ENCODE results near the gene MESP2. TPM values are rescaled to one million over a fixed set of nuclear protein-coding genes. Genes with fewer than 3 reads are reported as not detected.
"Not testable (repeated sequence)": the region's sequence is repeated elsewhere in the genome, so short reads cannot be mapped to it uniquely, and the experiment has no call there.

Gene MESP2
- total RNA-seq, 1 donor from 2014 or later, result 0.19 TPM

DNA sequence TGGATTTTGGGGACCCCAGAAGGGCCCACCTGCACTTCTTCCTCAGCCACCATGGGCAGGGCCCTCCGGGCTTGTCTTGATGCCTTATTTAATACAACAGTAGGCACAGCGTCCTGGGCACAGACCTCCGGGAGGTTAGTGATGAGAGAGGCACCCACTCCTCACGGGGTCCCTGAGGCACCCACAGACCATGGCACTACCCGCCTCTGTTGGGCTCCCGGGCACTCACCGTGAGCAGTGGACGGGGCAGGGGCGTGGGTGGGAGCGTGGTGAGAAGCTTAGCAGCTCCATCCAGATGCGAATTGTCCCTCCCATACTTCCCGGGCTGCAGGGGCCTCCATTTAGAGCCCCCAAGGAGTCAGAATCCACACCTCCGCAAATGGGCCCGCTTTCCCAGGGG, 317 bp upstream of the MESP2 start:
- intact Hi-C loops (cut with DNase I), result no loop called here
- DNase-seq (ENCODE audit: low spot score), result peak; percentile 53

DNA sequence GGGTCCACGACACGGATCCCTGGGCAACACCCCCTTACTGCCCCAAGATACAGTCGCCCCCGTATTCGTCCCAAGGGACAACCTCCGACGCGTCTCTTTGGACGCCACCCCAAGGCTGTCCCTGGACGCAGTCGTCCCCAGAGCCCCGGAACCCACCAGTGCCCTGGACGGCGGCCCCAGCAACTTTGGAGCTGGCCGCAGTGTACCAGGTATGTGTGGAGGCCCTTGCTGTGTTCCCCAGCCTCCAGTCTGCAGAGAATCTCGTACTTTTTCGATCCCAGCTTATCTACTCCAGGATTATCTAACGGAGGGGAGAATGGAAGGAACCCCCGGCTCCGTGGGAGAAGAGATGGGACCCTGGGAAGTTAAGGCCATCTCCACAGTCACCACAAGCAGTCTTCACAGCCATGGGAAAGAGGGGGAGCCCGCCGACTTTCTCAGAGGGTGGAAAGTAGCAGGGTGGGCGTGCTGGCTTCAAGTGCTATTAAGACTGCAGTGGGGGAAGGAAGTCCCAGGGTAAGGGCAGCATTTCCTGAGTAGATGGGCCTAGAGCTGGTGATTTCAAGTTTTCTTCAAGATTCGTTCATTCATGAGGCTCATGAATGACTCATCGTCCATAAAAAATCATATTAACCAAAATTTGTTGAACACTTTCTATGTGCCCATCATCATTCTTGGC, 1.1 kb downstream of the MESP2 start:
- intact Hi-C loops (cut with DNase I), result no loop called here
- peak; percentile 57 for DNase-seq (ENCODE audit: low spot score)

- DNase-seq (ENCODE audit: low spot score), result peak; percentile 71
- intact Hi-C loops (cut with DNase I), result no loop called here
Observed at GRCh38 chr15:89777782-89778380, 1.7 kb downstream of the MESP2 start.

- intact Hi-C loops (cut with DNase I), result no loop called here
- peak; percentile 19 for DNase-seq (ENCODE audit: low spot score)
Observed at GRCh38 chr15:89778861-89779260, 2.7 kb downstream of the MESP2 start.

- no peak for DNase-seq (ENCODE audit: low spot score)
- intact Hi-C loops (cut with DNase I), result no loop called here
Observed at GRCh38 chr15:89780601-89781000, 4.5 kb downstream of the MESP2 start.

DNA sequence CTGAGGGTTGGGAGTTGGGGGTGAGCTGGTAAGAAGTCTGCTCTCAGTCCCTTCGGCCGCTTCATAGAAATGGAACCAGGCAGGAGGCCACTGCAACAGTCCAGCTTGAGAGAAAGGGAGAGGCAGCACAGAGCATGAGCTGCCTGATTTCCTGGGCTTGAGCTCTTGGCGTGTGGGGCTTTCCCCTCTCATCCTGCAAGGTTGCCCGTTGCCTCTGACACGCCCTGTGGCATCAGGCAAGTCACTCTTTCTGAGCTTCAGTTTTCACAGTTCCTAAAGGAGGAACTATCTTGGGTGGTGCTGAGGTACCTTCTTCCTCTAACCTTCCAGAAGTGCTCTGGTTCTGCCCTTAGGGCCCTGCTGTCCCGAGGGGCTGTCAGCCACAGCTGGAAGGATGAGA, 4.9 kb downstream of the MESP2 start:
- DNase-seq (ENCODE audit: low spot score), result peak; percentile 73
- intact Hi-C loops (cut with DNase I), result no loop called here

GRCh38 chr15:89781891-89782618, 5.9 kb downstream of the MESP2 start:
- DNase-seq (ENCODE audit: low spot score), result peak; percentile 67
- intact Hi-C loops (cut with DNase I), result no loop called here

DNA sequence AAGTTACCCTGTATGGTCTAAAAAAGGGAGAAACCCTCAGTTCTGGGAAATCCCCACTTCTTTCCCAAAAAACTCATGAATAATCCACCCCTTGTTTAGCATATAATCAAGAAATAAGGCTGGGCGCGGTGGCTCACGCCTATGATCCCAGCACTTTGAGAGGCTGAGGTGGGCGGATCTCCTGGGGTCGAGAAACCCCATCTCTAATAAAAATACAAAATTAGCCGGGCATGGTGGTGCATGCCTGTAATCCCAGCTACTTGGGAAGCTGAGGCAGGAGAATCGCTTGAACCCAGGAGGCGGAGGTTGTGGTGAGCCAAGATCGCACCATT, 6.5 kb downstream of the MESP2 start:
- intact Hi-C loops (cut with DNase I), result not testable (repeated sequence)
- peak; percentile 6 for DNase-seq (ENCODE audit: low spot score)

DNA sequence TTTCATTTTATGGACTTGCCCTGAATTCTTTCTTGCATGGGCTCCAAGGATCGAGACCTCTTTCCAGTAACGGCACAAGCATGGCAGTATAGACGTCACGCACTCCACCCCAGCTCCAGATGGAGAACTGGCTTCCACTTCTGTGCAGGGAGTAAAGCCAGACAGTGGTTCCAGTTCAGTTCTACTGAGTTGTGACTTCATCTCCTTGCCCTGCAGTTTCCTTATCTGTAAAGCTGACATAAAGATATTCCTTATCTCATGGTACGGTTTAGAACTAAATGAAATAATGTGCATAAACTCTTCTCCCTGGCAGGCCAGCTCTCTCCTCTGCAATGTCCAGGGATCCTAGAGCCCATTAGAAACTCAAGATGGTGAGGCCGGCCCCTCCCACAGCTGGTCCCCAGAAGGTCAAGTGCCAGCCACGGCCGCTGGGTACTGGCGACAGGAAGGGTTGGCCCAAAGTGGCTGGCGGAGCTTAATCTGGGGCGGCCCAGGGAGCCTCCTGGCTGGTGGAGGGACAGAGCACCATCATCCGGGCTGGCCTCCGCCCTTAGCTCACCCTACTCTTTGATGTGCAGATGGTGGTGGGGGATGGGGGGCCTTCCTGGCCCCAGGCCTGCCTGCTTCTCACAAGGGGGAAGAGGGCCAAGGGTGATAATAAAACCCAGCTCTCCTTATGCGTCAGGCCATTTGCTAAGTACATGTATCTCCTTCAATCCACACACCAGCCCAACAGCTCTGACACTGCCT, 7.2 kb downstream of the MESP2 start:
- peak; percentile 74 for DNase-seq (ENCODE audit: low spot score)
- intact Hi-C loops (cut with DNase I), result no loop called here

DNA sequence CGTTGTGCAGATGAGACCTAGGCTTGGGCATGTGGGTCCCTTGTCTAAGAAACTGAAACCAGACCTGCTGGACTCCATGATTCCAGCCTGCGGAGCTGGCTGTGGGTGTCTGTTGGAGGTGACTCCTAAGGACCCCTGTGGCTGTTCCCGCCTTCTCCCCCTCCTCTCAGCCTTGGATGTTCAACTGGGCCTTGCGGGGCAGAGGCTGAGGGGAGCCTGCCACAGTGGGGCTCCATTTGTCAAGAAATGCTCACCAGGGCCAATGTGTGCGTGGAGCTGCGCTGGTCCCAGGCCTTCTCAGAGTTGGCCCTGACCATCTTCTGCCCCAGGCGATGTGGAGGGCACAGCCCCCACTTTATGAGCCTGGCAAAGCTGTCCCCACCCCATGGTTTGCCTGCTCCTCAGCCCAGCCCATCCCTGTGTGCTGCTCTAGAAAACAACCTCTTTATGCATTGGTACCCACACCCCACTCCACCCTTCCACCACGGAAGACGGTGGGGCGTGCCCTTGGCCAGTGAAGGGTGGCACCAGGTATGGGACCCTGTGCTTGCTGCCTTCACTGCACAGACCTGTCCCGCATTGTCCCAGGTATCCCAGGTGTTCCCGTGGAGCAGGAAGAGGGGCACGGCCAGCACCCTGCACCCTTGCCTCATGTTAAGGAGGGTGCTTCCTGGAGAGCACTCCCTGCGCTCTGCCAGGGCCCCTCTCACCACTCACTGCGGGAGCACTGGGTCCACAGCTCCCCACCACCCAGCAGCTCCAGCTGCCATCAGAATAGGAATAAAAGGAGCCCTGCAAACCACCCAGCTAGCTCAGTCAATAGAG, 7.9 kb downstream of the MESP2 start:
- DNase-seq (ENCODE audit: low spot score), result peak; percentile 27
- intact Hi-C loops (cut with DNase I), result no loop called here

GRCh38 chr15:89784686-89784960, 8.5 kb downstream of the MESP2 start:
- DNase-seq (ENCODE audit: low spot score), result no peak
- intact Hi-C loops (cut with DNase I), result no loop called here

- DNase-seq (ENCODE audit: low spot score), result no peak
- intact Hi-C loops (cut with DNase I), result no loop called here
Observed at GRCh38 chr15:89785064-89785773, 9.1 kb downstream of the MESP2 start.

DNA sequence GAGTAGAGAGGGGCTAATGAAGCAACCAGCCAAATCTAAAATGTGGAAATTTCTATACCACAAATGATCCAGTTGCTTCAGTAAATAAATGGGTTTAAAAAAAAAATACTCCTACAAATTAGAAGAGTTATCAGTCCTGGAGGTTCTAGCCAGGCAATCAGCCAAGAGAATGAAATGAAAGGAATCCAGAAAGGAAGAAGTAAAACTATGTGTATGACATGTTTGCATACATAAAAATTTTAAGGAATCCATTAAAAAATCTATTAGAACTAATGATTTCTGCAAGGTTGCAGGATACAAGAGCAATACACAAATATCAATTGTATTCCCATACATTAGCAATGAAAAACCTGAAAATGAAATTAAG, 9.6 kb downstream of the MESP2 start:
- DNase-seq (ENCODE audit: low spot score), result no peak
- intact Hi-C loops (cut with DNase I), result no loop called here

DNA sequence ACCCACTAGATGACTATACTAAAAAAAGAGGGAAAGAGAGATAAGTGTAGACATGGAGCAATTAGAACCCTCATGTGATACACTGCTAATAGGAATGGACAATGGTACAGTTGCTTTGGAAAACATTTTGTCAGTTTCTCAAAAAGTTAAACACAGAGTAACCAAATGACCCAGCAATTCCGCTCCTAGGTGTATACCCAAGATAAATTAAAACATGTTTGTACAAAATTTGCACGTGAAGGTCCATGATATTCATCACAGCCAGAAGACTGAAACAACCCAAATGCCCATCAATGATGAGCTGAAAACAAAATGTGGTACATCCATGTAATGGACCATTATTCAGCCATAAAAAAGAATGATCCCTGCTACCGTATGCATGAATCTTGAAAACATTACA, 11.8 kb downstream of the MESP2 start:
- DNase-seq (ENCODE audit: low spot score), result no peak
- intact Hi-C loops (cut with DNase I), result no loop called here

GRCh38 chr15:89788585-89788984, 12.5 kb downstream of the MESP2 start:
- DNase-seq (ENCODE audit: low spot score); intact Hi-C loops (cut with DNase I): not testable (repeated sequence)

GRCh38 chr15:89790206-89790605, 14.1 kb downstream of the MESP2 start:
- peak; percentile 39 for DNase-seq (ENCODE audit: low spot score)
- intact Hi-C loops (cut with DNase I), result no loop called here

DNA sequence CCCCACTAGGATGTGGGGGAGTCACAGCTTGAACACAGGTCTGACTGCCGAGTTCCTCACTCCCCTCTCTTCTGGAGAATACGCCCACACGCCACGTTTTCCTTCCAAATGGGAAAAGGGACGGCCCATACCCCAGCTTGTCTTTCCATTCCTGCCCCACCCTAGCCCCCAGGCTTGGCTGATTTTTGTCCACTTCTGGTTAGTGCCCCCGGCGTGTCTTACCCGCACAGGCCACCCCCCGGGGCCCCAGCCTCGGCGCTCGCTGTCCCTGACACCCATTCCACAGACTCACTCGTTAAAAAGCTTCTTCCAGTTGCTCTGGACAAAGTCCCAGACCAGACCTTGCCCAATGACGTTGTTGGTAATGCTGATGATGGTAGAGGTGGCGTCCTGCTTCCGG, 14.5 kb downstream of the MESP2 start:
- intact Hi-C loops (cut with DNase I), result no loop called here
- DNase-seq (ENCODE audit: low spot score), result peak; percentile 59

GRCh38 chr15:89792106-89792805, 16.1 kb downstream of the MESP2 start:
- DNase-seq (ENCODE audit: low spot score), result peak; percentile 67
- intact Hi-C loops (cut with DNase I), result no loop called here

Measured in cardiac septum (tissue), 1 donor.